NCI-H146 treated with DMSO at 0.1 percent for 48 hours (cell line): Measurements from ENCODE around the gene LPP.

Experiments used
- DNase-seq: peaks from one replicate; lab custom pipeline; 2025; ENCODE audit not compliant: unreplicated experiment; lab: John Stamatoyannopoulos, UW

Gene LPP

DNA sequence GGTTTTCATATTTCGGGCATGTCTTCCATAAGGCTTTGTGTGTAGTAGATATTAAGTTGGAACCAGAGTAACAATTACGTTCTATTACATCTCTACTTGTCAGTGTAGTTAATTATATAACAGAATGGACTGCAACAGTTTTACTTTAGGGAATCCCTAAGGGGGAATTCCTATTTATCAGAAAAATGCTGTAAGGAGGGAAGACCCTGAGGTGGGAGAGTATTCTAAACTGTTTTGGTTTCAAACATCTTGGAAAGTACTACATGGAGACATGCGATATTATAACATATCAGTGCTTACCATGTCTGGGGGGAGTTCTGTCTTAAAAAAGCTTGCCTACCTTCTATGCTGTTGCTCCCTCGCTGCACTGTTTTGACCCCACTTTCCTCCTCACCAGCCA is 238.1 kb downstream of the LPP start:
- DNase-seq: no peak

DNA sequence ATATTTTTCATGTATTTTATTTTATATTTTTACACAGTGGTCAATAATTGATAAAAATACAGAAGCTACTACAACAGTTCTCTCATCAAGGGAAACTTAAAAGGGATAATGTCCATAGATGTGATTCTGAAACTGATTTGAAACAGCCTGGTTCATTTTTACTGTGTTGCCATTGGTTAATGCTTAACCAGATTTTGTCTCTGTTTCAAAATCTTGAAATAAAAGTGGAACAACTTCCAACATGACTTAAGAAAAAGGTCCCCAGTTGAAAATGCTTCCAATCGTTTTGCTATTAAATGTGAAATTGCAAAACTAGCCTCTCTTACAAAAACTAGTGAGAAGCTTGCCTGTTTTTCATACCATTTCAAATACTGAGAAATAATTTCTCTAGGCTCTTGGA is 240.7 kb downstream of the LPP start:
- DNase-seq: no peak

DNA sequence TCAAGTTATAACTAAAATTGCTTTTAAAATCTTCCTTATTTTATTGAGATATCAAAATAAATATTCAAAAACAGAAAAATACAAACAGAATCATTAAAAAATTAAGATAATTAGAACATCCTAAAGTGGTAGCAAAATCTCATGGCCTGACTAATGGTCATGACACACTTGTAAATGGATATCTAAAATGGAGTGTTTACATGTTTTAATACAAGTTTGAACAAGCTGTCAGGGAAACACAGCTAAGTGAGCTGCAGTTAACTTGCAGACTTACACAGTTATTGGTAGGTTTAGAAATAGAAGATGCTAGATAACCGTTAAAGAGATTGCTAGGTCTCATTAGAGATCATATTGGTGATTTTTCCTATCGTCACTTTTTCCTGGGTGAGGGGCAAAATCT is 242.3 kb downstream of the LPP start:
- no peak for DNase-seq

DNA sequence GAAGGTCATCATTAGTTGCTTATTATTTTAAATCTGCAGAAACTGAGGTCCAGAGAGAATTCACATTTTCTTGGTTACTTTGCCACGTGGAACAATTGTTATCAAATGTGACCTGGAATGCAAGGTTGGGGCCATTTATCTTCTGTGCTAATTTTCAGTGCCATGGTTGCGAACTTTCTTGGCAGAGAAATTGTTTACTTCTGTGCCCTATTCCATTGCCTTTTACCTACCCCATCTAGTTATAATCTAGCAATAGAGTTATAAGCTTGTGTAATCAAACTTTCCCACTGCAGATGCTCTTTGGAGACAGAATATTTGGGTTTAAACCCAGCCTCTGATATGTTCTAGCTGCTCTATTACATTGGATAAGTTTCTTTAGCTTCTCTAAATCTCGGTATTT is 242.9 kb downstream of the LPP start:
- DNase-seq: no peak

- DNase-seq: no peak
These were observed 244.1 kb downstream of the LPP start for GRCh38 chr3:188397766-188398705.

DNA sequence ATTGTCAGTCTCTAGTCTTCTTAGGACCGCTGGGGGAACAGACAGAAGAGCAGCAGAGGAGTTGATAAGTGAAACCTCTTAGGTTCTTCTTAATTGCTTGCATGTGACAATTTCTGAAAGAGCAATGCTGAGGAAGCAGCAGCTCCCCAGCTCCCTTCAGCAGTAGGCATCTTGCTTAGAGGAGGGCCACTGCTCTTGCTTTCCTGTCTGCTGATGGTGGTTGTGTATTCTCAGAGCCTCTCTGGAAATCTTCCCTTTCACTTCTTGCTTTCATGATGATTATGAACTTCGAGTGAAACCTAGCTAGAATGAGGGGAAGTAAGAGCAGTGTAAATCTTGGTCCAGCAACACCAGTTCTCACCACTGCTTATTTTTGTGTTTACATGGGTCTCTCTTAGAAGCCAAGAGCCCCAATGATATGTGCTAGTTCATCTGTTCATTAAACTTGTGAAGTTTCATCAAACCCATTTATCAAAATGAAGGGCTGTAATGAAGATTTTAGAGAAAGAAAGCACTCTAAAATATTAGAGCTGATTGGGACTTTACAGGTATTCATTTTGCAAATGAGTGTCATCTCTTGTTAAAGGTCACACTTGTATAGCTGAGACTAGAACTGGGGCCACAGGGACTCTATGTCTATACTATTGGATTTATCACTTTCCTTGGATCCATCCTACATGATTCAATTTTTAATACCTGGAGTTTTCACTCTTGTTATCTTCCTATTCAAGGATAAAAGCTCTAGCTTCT is 246.7 kb downstream of the LPP start:
- no peak for DNase-seq

- no peak for DNase-seq
These were observed 247.5 kb downstream of the LPP start for GRCh38 chr3:188401244-188401993.

DNA sequence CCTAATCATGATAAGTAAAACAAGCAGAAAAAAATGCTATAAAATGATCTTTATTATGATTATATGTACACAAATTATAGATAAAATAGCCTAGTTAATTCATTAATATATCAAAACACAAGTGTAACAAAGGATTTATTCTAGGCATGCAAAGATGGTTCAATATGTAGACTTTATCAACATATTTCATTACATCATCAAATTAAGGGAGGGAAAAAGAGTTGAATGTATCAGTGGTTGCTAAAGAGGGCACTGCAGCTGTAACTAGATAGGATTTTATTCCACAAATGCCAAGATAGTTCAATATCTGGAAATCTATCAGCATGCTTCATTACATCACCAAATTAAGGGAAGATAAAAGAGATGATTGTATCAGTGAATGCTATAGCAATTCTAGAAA is 248.3 kb downstream of the LPP start:
- DNase-seq: no peak

- no peak for DNase-seq
These were observed 249.4 kb downstream of the LPP start for GRCh38 chr3:188403404-188403803.

DNA sequence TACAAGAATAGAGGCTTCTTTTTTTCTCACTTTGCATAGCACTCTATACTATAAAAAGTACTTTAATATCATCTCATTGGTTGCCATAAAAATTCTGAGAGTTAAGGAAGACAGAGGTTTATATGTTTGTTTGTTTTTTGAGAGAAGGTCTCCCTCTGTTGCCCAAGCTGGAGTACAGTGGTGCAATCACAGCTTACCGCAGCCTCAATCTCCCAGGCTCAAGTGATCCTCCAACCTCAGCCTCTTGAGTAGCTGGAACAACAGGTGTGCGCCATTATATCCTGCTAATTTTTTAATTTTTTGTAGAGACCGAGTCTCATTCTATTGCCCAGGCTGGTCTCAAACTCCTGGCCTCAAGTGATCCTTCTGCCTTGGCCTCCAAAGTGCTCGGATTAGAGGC is 250.2 kb downstream of the LPP start:
- DNase-seq: no peak

- no peak for DNase-seq
These were observed 250.7 kb downstream of the LPP start for GRCh38 chr3:188404701-188405100.

DNA sequence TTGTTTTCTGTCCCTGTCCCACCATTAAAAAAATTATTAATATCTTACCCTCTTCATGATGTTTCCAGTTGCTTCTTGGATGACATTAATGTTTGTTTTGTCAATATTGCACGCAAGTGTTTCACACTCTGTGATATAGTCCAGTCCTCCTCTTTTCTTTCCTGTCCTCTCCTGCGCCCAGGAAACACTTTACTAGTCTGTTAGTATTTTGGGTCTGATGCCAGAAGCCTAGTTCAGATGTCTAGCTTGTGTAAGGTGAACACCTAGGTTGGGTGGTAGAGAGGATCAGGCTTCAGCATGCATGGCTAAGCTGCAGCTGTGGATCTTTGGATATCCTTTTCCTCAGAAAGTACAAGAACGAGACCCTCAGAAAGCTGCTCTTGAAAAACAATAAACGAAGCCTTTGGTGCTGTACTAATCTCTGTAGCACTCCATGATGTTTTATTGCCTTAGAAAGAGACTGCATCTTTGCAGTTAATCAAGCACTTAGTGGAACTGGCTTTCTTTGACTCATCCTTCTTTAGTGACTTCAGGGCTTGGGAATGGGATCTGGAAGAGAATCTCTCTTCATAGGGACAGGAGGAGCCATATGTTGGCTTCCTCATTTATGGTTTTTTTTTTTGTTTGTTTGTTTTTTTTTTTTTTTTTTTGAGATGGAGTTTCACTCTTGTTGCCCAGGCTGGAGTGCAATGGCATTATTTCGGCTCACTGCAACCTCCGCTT is 253.4 kb downstream of the LPP start:
- DNase-seq: no peak

- DNase-seq: no peak
These were observed 254.9 kb downstream of the LPP start for GRCh38 chr3:188408831-188409230.

DNA sequence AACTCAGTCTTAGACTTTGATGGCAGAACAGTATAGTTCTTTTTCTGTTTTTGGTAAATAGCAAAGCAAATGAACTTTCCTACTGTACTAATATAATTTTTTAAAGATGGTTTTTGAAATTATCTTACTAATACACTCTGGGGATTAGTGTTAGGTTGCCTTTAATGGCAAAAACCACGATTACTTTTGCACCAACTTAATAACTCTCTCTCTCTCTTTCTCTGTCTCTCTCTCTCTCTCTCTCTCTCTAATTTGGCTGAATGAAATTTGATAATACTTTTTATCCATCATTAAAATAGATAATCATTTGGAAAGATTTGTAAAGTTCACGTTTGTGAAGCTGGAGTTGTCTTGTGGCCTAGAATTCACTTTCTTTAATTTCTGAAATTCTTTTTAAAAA is 257.8 kb downstream of the LPP start:
- no peak for DNase-seq

DNA sequence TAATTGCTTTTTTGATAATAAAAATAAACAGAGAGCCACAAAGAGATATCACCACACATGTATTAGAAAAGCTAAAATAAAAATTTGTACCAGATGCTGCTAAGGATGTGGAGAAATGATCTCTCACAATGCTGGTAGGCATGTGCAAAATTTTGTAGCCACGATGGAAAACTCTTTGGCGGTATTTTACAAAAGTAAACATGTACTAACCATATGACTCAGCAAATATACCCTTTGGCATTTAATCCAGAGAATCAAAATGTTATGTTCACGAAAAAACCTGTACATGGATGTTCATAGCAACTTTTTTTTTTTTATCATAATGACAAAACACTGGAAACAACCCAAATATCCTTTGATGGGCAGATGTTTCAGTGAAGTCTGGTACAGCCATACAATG is 261.2 kb downstream of the LPP start:
- DNase-seq: no peak

GRCh38 chr3:188416041-188416440 is 262.1 kb downstream of the LPP start:
- no peak for DNase-seq

- no peak for DNase-seq
These were observed 263.3 kb downstream of the LPP start for GRCh38 chr3:188417271-188417696.

- no peak for DNase-seq
These were observed 263.8 kb downstream of the LPP start for GRCh38 chr3:188417766-188418165.

DNA sequence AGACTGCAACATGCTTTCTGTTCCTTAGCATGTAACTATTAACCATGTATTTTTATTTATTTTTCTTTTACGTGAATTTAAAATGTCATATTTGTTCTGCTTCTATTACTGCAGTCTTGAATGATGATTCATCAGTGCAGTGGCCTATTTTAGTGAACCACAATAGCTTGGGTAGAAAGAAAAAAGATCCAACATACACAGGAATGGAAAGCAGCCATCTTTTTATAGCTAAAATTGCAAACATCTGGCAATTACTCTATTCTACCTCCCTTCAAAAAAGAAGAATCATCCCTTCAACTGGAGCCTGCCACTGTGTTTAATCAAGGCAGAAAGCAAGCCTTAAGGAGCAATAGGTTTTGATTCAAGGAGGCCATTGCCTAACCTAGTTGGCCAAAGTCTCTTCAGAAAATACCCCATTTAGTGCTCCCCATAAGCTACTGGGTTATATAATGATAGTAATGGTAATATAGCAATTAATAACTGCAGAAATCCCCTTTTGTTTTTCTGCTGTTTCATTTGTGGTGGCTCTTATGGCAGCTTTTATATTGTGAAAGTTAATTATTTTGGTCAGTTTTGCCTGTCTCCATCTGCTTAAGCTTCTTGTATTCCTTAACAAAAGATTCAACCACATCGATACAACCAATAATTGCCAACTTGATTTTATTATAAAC is 267.3 kb downstream of the LPP start:
- DNase-seq: no peak

DNA sequence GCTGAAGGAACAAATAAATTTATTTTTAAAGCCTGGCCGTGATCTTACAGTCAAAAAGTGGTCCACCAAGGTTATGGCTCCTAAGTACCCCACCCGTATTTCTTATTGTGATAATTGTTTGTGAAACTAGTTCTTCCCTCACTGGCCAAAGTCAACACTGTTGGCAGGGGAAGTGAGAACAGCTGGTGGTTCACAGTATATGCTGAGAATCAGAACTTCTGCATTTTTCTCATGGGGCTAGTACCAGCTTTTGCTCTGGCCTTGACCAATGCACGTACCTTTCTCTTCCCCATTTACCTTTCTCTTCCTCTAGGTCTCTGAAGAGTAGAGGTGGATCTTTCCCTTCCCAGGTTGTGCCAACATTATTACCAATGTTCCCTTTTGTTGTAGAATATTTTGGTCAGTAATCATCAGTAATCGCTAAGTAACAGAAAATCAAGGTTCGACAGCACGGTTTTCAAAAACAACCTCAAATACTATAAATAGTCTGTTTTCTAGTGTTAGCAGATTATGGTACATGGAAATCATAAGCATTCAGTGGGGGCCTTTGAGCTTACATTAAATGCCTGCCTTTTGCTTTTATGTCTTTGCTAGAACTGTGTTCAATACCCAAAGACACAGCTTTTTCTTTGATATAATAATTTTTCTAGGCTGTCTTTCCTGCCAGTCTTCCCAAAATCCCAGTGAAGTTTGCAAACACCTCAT is 268.0 kb downstream of the LPP start:
- no peak for DNase-seq
